IPS DF 4.7 (cell line): ENCODE measurements around the gene EXOC4.
A peak's percentile ranks its signal among the peaks of the same experiment; 100 is the strongest.

ENCODE experiments used
- DNase-seq: peaks from one replicate; pipeline ENCODE4 v3.0.0-alpha.2; 2013; ENCODE audit warnings: low spot score; ENCODE audit errors: extremely low read depth

Gene EXOC4

DNA sequence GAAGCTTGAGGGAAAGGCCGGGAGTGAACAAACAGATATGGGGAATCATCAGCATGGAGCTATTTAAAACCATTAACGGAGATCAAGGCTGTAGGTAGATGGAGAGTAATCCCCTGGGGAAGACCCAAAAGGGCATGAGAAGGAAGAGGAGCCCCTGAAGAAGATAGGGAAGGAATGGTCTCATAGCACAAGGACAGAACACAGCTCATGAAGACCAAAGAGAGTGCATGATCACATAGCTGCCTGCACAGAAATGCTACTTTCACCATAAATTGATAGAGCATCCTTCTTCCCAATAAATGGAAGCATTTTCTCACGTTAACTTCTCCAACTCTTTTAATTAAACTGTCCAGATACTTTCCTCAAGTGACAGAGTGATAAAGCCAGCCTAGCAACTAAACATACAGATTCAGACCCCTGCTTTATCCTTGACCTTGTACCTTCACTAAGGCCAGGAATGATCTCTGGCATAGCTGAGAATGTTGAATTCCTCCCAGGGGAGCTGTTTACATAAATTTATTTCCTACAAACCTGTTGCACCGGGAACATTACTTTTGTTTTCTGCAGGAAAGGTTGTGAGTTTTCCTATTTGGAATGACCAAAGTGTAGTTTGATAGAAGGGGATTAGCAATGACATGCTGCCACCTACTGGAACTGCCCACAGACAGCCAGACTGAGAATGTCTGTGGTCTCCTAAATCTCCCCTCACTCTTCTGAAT lies 763.5 kb downstream of the EXOC4 start:
- DNase-seq = peak; percentile 19

DNA sequence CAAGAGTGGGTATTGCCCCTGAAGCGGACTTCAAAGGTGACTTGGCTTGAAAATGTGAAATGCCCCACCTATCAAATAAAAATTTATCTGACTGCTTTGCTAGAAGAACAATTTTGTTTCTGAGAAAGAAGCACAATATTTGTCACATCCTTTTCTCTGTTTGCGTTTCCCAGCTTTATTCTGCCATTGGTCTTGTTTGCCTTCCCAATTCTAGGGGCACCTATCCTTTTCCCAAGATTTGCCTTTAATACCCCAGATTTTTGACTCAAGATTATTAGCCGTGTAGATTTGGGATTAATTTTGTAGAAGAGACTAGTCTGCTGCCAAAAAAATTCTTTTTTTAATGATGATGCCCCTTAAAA lies 764.0 kb downstream of the EXOC4 start:
- no peak for DNase-seq

DNA sequence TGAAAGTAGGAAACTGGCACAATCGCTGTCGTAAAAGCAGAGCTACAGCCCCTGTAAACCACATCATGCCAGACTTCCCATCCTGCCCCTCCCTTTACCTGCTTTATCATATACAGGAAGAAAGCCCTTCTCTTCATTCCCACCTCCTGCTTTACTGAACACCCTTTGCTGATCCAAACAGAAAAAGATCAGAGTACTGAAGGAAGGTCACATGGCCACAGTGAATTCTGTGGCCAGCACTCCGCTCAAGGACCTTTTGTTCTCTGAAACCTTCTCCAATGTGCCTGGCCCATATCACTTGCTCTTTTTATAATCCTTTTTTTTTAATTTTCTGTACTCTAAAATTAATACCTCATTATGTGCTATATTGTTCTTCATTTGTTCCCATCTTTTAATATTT lies 765.4 kb downstream of the EXOC4 start:
- DNase-seq = no peak

DNA sequence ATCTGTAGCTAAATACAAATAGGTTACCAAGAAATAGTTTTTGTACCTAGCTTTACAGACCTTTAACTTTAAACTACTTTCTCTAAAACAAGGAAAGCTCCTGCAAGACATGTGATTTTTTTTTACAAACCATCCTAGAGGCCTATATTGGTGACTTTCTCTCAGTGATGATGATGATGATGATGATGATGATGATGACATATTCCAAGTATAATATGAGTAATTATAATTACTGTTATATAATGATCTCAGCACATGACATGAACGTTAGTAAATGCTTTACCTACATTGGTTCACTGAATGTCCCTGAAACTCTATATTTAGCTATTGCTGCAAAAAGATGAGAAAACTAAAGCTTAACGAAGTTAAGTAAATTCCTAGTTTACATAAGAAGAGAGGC lies 766.4 kb downstream of the EXOC4 start:
- no peak for DNase-seq

DNA sequence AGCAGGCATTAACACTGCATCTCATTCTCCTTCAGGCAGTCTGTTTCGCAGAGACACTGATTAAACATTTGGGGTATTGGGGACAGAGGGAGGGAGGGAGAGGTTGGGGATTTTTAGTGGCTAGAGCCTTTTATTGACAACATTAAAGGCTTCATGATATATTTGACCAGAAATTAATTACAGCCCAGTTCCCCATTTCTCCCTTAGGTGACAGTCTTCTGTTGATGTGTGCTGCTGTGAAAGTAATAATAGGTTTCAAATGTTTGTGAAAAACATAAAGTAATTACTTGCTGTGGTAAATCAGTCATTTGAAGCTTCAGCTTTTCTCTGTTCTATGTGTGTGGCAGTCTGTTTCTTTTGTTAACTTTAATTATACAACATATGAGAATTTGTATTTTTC lies 769.0 kb downstream of the EXOC4 start:
- DNase-seq = no peak

DNA sequence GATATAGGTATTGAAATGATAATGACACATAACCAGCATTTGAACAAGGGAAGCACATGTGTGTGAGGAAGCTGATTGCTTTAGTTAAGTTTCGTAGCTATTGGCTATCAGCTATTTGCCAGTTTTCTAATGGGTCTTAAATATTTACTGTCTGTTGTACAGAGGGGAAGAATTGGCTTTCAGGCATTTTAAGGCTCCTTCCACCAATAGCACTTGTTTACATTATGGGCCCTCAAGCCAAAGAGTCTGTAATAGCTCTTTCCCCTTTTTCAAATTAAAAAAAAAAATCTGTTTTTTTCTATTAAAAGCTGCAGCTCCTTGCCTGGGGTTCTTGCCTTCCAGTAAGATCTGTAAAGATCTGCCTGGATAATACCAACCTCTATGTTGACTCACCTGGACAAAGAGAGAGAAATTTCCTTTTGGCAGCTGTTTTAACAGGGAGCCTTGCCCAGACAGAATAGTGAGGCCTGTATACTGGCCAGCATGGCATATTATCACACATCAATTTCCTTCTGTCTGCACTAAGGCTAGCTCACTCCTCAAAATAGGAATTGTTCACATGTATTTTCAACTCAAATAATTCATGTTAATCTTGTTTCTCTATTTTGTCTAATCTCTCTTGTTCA lies 769.5 kb downstream of the EXOC4 start:
- no peak for DNase-seq

DNA sequence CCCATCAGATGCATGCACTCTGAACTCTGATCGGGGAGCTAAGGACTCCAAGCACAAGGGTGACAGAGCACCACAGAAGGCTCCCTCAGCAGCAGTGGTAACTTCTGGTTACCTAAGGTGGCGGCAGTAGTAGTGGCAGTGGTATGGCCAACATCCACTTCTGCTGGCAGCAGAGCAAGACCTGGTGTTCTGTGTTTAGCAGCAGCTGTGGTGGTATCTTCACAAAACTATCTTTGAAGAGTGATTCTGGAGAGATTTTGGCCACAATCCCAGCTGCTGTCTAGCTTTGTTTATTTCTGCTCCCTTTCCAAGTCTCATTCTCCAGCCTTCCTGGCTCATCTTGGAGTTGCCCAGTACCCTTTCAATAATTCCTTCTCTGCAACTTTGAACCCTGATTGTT lies 771.9 kb downstream of the EXOC4 start:
- DNase-seq = no peak

DNA sequence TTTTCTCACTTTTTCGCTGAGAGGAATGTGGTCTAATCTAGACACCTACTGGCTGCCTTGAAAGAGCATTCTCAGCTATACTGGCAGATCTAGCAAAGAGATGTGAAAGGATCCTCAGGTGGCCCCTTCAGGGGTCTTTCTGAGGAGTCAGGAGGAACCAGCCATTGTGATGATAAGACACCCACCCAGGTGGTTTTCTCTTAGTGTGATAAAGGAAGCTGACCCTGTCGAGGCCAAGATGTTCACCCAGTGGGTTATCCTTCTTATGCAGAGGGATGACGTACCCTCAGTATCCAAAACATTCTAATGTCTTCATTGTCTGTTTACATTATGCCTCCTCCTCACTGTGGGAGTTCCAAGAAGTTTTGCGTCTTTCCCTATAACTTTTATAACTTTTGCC lies 776.0 kb downstream of the EXOC4 start:
- peak; percentile 81 for DNase-seq

DNA sequence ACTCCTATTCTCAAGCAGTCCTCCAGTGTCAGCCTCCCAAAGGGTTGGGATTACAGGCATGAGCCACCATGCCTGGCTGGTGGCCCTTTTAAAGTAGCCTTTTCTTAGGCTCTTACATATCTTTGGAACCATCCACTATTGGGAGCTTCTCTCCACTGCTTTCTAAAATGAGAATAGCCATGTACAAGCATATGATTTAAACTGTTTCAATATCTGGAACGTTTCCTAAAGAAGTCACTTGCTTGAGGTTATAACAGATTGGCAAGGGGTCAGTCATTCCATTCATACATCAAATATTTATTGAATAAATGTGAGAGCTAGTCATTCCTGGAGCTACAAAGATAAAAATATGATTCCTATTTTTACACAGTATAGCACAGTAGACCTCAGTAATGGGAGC lies 776.9 kb downstream of the EXOC4 start:
- no peak for DNase-seq

DNA sequence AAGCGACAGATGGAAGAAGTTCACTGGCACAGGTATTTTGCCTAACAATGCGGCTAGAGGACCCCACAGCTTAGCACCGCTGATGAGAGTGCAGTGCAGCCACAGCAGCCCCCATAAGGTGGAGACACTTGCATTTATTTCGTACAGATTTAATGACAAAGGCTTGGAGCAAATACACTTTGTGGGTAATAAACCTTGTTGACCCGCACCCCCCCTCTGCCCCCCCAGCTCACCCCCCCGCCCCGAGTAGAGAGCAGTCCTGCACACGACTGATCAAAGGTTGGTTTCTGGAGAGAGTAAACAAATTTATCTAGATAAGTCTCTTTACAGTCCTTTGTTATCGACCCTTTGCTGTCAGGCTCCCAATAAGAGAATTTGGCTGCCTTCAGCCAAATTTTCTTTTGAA lies 777.6 kb downstream of the EXOC4 start:
- no peak for DNase-seq

DNA sequence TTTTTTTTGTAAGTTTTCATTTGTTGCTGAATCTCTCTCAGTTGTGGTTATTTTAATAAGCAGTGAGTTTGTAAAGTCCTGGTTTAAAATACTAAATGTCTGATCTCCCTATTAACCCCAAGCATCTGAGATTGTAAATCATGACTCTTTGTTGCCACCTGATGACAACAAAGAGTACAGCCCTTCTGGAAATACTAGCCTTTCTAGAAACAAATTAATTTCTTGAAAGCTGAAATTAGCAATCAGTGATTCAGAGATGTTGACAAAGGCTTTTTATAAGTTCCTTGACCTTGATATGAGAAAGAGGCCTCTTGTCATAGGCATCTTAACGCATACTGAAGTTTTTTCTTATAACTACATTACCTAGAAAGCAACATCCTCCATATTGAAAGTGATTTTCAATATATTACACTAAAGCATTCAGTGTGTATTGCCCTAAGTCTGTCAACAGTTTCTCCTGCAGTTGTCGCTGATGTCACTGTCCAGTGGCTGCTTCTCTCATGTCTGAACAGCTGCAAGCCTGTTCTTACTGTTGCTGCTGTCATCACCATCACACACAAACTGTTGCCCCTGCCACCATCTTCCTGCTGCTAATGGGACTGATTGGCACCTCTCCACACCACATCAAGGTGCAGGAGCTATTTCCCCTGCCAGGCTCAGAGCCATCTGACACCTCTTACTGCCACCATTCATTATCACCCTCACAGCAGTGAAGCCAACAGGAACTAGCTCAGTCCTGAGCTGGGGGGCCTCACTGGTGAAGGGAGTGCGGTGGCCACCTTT lies 779.1 kb downstream of the EXOC4 start:
- DNase-seq = no peak

DNA sequence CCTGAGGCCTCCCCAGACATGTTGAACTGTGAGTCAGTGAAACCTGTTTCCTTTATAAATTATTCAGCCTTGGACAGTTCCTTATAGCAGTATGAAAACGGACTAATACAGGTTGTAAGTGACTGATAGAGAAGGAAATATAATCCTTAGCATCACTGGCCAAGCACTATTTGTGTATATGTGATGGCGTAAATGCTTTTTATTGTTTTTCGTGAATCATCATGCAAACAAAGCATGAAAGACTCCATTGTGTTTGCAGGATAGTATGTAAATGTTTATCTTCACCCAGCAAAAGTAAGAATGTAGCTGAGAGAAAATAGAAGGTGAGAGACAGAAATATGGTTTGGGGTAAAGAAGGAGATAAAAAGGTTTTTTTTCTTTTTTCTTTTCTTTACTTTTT lies 781.8 kb downstream of the EXOC4 start:
- DNase-seq = no peak

DNA sequence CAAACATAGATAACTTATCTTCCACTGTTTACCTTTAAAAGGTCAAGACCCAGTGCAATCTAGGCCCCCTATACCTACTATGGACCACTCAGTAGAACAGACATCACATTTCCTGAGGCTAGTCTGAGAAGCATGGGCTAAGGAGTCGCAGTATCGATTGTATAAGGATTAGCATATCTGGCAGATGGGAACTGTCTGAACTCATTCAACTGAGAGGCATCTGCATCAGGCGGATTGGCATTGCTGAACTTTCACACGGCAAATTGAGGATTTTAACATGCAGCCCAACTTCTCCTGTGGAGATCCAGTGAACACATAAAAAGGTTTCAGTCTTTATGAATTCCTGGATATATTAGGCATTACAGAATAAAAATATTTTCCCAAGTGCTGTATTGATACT lies 785.1 kb downstream of the EXOC4 start:
- no peak for DNase-seq

DNA sequence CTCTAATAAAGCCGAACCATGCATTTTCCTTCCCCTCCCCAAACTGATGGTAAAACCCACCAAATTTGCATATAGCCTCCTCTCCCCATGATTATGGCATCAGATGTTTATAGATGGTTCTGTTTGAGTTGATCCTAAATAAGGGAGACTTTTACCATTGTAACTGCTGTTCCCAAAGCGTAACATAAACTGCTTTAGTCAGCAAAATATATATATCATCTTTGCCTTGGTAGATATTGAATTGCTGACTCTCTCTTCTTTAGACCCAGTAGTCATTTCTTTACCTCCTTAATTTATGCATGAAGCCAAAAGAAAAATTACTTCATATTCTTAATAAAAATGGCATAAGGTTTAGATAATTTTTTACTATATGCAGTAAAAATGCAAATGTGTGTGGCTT lies 788.1 kb downstream of the EXOC4 start:
- no peak for DNase-seq

DNA sequence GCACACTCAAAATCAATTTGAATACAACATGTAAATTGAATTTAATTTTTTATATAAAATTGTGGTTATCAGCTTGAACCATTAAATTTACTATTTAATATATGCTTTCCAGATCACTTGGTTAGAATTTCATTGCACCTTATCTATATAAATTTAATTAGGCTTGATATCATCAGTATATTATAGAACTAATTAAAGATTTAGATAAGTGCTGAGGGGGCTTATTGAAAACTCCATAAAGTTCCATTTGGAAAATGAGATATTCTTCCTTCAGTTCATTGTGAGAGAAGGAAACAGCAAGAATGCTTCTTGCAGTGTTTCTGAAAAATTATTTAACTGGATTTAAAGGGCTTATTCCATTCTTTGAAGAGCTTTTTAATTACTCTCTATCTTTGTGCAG lies 788.6 kb downstream of the EXOC4 start:
- DNase-seq = no peak

DNA sequence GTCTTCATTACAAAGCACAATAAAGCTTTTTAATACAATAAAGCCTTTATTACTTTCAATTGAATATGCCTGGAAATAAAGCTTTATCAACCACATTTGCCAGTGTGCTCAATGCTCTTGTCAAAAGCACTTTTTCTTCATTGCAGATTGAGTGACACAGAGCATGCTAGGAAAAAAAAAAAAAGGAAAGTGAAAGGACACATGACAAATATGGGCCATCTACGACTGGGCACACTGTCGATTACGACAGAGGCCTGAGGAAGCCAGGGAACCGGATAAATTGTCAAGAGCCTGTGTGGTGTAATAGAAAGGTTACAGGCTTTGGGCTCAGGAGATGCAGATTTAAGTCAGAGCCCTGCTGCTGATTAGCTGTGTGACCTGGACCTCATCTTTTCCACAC lies 789.4 kb downstream of the EXOC4 start:
- DNase-seq = no peak

DNA sequence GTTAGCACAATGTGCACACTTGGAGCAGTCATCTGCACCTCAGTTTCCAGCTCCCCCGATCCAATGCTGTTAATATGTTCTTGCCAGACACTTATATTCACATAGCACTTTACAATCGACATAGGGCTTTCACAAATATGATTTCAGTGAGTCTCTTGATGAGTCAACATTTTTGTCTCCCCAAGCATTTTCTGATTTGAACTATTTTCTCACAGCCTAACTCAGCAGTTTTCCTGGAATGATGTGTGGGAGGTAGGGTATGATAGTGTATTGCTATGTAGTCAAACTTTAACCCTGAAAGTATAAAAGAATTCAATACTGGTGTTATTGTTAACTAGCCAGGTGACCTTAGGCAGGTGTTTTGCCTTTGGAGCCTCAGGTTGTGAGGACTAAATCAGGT lies 791.8 kb downstream of the EXOC4 start:
- DNase-seq = no peak

DNA sequence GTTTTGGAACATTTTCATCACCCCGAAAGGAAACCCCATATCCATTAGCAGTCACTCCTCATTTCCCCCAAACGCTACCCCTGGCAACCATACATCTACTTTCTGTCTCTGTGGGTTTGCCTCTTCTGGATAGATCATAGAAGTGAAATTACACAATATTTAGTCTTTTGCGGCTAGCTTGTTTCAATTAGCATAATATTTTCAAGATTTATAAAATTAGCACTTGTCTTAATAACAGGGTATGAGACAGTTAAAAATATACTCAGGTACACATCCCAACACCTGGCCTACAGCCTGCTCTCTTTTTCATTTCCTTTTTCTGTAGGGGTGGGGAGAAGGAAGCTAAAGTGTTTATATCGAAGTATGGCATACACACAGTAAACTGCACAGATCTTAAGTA lies 792.8 kb downstream of the EXOC4 start:
- no peak for DNase-seq

DNA sequence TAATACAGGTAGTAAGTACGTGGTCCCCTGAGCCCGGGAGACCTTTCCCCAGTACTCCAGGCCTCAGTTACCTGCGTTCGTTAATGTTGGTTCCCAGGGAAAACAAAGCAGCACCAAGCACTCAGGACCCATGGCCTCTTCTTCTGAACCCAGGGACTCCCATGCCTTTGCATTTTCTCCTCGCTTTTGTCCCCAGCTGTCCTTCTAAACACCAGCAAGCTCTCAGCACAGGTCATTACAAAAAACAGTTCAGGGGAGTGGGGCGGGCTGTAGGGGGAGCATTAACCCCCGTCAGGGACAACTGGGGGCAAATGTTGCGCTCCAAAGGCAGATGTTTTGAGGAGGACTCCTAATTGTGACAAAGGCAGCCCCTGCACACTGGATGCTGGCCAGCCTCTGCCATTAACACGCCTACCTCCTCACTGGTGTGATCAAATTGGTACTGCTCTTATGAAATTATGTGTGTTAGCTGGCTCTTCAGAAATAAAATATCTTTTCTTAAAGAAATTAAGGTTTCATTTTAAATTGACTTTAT lies 793.8 kb downstream of the EXOC4 start:
- DNase-seq = no peak

DNA sequence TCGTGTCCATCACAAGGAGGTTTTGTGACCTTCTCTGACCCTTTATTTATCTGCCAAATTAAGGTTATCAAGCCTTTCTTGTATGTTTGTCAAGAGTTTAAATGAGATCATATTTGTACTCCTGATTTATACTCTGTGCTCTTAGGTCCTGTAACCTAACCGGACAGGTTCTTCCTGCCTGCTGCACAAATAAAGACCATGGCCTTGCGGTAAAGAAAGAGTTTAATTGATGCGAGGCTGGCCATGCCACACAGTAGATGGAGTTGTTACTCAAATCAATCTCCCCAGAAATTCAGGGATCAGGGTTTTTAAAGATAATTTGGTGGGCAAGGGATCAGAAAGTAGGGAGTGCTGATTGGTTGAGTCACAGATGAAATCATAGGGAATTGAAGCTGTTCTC lies 794.8 kb downstream of the EXOC4 start:
- no peak for DNase-seq

DNA sequence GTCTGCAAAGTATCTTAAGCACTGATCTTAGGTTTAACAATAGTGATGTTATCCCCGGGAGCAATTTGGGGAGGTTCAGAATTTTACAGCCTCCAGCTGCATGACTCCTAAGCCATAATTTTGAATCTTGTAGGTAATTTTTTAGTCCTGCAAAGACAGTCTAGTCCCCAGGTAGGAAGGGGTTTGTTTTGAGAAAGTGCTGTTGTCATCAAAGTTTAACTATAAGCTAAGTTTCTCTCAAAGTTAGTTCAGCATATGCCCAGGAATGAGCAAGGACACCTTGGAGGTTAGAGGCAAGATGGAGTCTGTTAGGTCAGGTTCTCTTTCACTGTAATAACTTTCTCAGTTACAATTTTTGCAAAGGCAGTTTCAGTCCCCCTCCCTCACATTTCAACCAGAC lies 795.3 kb downstream of the EXOC4 start:
- no peak for DNase-seq

DNA sequence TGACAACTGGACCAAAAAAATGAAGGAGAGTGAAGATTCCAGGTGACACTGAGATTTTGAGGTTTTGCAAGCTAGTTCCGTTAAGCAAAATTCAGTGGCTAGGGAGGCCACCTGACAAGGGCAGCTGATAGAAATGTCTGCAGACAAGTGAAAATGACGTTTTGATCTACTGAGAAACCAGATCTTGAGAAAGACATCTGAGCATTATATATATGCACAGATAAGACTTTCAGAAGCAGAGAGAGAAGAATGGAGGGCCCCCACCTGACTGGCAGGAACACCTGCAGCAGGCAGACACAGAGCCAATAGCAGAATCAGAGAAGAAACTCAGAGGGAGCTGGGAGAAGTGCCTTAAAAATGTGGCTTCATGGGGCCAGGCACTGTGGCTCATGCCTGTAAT lies 798.1 kb downstream of the EXOC4 start:
- no peak for DNase-seq

DNA sequence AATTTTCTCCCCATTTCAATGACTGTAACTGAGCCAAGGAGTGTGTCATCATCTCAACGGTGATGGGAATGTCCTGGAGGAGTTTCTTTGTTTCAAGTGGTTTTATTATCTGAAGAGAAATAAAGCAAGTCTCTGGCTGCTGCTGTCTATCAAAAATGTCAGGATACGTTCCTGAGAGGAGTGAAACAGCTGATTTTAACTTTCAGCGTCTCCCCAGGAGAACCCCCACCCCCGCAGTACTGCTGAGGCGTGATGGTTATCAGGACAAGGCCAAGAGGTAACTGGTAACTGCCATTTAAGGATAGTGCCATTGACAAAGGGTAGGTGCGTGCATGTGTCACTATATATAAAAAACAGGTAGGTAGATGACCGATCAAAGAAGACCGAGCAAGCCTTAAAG lies 803.9 kb downstream of the EXOC4 start:
- no peak for DNase-seq
